Frontal cortex (tissue), 4 donors: Measurements from ENCODE around the gene PI16. TPM values are rescaled to one million over a fixed set of nuclear protein-coding genes. Genes with fewer than 3 reads are reported as not detected.
"Not testable (repeated sequence)": the region's sequence is repeated elsewhere in the genome, so short reads cannot be mapped to it uniquely, and the experiment has no call there.

Source experiments
- DNase-seq, 2 donors: peaks; one replicate each; pipeline ENCODE4 v3.0.0; 2012; ENCODE audit warnings: low spot score in 2 of 2
- FAIRE-seq: peaks from 2 replicates; lab custom pipeline; 2012; peaks lifted over from hg19 to GRCh38; lab: Jason Lieb, UNC
- total RNA-seq: library from RNA; depleted of rRNA; stranded (reverse); fragments of >200 nt; gene quantifications from one replicate; pipeline ENCODE4 v1.2.3, GENCODE V29; 2014
- donor health status: control.
- donor health status: control.
- donor health status: control.

Gene PI16
- total RNA-seq, 1 donor from 2014 or later, result under 0.01 TPM

- DNase-seq, result no peak
- no peak for FAIRE-seq
These were observed 26.6 kb upstream of the PI16 start for GRCh38 chr6:36927691-36928546.

GRCh38 chr6:36928547-36928918, 26.0 kb upstream of the PI16 start:
- no peak for FAIRE-seq
- DNase-seq, result no peak

- DNase-seq (no peak), FAIRE-seq (no peak)
These were observed 25.4 kb upstream of the PI16 start for GRCh38 chr6:36929152-36929551.

GRCh38 chr6:36929607-36930006, 24.9 kb upstream of the PI16 start:
- no peak for FAIRE-seq
- no peak for DNase-seq

- no peak for DNase-seq
- FAIRE-seq, result no peak
These were observed 24.1 kb upstream of the PI16 start for GRCh38 chr6:36930483-36930882.

- DNase-seq, result no peak
- no peak for FAIRE-seq
These were observed 21.4 kb upstream of the PI16 start for GRCh38 chr6:36933102-36933501.

- no peak for DNase-seq
- no peak for FAIRE-seq
These were observed 21.0 kb upstream of the PI16 start for GRCh38 chr6:36933519-36933918.

GRCh38 chr6:36934901-36935300, 19.6 kb upstream of the PI16 start:
- FAIRE-seq, result no peak
- DNase-seq, result no peak

- no peak for FAIRE-seq
- DNase-seq, result no peak
These were observed 17.7 kb upstream of the PI16 start for GRCh38 chr6:36936824-36937223.

GRCh38 chr6:36937896-36938295, 16.6 kb upstream of the PI16 start:
- no peak for FAIRE-seq
- DNase-seq, result no peak

GRCh38 chr6:36938536-36938935, 16.0 kb upstream of the PI16 start:
- FAIRE-seq, result no peak
- DNase-seq, result no peak

- not testable (repeated sequence) for FAIRE-seq
These were observed 15.5 kb upstream of the PI16 start for GRCh38 chr6:36939005-36939404.

GRCh38 chr6:36940027-36940426, 14.5 kb upstream of the PI16 start:
- FAIRE-seq (no peak), DNase-seq (no peak)

More at GRCh38 chr6:36939005-36939404, 15.5 kb upstream of the PI16 start:
- not testable (repeated sequence) for DNase-seq

- not testable (repeated sequence) for DNase-seq, FAIRE-seq
These were observed 13.0 kb upstream of the PI16 start for GRCh38 chr6:36941561-36941960.

GRCh38 chr6:36942329-36942728, 12.2 kb upstream of the PI16 start:
- not testable (repeated sequence) for FAIRE-seq, DNase-seq

- FAIRE-seq (no peak), DNase-seq (no peak)
These were observed 9.9 kb upstream of the PI16 start for GRCh38 chr6:36944650-36945049.

GRCh38 chr6:36945301-36945700, 9.2 kb upstream of the PI16 start:
- DNase-seq (no peak), FAIRE-seq (no peak)

GRCh38 chr6:36946526-36946925, 8.0 kb upstream of the PI16 start:
- DNase-seq (no peak), FAIRE-seq (no peak)

- FAIRE-seq, result no peak
- DNase-seq, result peak in 1 of 2 donors; percentile 67
These were observed 6.8 kb upstream of the PI16 start for GRCh38 chr6:36947570-36948351.

- FAIRE-seq, DNase-seq: not testable (repeated sequence)
These were observed 5.5 kb upstream of the PI16 start for GRCh38 chr6:36949076-36949475.

GRCh38 chr6:36949636-36950035, 4.9 kb upstream of the PI16 start:
- FAIRE-seq (no peak), DNase-seq (no peak)
